HG03196 (cell line): ENCODE results near the gene PSAP.

Experiments used
- ATAC-seq: cut with Tn5 transposase; IDR thresholded peaks from one replicate; pipeline ENCODE4 v1.9.1; 2021; ENCODE audit not compliant: unreplicated experiment

The PSAP gene

DNA sequence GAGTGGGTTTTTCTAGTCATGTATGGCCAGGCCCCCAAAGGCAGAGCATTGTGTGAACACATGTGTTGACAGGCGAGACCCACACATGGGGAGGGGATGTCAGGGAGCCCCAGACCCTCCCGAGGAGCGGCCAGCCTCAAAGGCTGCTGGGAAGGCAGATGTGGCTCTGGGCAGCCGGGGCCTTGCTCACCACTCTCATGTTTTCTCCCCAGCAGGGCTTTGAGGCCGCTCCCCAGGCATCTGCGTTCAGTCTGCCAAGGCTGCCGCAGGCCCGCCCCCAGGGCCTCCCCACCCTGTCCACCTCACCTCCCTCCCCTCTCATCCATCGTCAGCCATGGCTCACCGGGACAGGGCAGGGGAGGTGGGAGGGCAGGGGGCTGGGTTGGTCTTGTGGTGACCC is 61.2 kb downstream of the PSAP start:
- ATAC-seq: no peak

DNA sequence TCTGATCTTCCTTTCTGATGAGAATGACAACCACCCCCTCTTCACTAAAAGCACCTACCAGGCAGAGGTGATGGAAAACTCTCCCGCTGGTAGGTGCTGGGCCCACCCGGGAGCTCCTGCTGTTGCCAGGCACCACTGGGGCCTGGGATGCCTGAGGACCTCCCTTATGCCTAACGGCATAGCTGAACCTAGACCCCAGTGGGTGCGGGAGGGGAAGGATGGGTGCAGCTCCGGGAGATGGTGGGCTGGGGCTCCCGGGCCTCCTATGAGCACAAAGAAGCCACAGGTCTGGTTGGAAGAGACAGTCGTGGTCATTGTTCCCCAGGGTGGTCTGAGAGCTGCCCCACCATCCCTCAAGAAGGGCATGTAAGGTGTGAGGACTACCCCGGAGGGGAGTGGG is 62.1 kb downstream of the PSAP start:
- no peak for ATAC-seq

DNA sequence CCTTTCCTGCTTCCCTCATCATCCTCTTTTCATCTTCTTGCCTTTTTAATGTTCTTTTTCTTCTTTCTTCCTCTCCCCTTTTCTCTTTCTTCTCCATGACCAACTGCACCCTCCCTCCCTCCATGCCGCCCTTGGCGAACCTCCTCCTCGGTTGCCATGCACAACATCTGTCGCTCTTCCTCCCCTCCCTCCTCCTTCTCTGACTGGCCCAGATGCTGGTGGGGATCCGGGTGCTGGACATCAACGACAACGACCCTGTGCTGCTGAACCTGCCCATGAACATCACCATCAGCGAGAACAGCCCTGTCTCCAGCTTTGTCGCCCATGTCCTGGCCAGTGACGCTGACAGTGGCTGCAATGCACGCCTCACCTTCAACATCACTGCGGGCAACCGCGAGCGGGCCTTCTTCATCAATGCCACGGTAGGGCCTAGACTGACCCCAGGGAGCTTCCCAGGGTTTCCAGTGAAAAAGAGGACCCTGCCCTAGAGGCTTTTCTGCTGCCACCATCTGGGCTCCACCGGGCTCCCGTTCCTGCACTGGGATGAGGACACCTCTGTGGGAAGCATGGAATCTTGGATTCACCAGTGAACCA is 66.3 kb downstream of the PSAP start:
- ATAC-seq: no peak

DNA sequence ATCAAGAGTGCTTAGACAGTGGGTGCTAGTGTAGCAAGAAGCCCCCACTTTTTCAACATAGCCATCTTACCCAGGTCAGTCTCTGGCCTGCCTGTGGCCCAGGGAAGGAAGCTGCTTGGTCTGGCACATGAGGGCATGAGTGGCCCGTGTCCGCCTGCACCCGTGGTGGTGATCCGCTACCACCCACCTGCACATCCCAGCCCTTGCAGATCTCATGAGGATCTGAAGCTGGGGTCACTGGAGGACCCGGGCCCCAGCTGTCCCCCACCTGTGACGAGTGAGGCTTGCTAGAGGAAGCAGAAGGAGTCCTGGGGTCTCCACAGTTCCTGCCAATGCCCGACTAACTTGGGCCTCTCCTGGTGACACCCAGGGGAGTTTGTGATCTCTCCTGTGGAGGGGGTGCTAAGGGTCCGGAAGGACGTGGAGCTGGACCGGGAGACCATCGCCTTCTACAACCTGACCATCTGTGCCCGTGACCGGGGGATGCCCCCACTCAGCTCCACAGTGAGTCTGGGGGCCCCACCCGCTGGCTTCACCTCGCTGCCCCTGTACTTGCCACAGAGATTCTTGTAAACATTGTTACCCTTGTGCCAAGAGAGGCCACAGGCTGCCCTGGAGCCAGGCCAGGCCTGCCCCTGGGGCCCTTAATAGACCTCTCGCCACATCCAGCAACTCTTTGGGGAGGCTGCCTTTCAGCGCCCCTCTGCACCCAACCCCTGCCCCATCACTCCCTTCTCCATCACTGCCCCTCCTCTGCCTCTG is 67.0 kb downstream of the PSAP start:
- no peak for ATAC-seq

DNA sequence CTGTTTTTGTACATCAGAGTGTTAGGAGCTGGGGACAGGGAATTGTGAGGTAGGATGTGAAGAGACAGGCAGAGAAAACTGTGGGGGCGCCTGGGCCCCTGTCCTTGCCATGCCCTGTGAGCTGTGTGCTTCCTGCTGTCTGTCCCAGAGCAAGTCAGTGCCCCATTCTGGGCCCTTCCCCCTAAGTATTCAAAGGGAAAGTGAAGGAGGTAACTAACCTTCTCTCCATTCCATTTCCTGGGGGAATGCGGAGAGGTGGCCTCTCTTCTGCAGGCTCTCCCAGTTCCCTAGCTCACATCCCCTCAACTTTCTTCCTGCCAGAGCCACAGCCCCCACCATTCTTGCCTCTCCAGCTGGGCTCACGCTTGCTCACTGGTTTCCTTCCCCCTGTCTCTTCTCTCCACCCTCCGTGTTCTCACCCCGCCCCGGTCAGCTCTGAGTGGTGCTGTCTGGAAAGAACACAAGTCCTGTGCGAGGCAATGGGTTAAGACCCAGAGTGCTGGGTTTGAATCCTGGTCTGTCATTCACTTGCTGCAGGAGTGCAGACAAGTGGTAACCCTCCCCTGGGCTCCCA is 68.0 kb downstream of the PSAP start:
- no peak for ATAC-seq

DNA sequence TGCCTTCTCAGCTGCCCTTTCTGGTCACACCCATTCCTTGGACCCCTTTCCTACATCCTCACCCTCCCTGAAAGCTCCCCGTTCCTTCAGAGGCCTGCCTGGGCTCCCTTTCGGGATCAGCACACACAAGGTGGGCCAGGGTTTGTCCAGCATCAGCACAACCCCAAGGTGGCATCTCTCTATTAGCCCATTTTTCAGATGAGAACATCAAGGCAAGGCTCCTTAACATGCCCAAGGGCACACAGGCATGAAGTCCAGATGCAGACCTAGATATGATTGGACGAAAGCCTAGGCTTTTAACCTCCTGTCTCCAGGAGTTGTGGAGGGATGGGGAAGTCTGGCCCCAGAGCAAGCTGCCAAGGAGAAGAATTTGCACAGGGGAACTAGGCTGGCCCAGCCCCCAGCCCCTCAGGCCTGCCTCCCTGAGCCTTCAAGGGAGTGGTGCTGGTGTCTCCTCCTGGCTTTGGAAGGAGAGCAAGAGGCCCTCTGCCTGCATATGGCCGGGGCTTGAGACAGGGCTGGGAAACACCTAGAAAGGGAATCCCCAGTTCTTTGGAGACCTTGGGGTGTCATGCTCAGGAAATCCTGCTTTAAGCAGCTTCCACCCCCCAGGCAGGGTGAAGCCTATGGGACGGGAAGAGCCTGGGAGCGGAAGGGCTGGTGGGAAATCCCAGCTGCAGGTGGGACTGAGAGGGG is 68.7 kb downstream of the PSAP start:
- ATAC-seq: no peak

DNA sequence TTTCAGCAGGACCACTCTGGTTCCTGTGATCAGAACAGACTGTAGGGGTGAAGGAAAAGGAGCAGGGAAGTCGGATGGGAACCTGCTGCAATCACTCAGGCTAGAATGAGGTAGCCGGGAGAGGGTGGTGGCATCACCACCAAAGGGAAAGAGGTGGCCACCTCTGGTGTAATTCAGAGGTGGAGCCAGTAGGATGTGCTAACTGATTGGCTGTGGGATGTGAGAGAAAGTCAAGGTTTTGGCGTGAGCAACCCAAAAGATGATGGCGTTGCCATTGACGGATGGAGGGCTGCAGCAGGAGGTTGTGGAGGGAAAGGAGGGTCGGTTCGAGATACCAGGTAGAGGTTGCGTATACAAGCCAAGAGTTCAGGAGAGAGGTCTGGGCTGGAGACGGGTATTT is 70.3 kb downstream of the PSAP start:
- no peak for ATAC-seq

DNA sequence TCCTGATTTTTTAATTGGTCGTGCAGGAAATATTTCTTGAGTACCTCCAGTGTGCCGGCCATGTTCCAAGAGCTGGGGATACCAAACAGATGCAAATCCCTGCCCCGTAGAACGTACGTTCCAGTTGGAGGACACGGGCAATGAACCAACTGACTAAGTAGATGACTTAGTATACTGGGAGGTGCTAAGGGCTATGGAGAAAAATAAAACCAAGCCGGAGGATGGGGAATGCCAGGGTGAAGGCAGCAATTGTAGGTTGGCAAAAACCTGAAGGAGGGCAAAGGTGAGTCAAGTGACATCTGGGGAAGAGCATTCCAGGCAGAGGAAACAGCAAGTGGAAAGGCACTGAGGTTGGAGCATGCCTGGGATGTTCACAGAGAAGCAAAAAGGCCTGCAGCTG is 70.9 kb downstream of the PSAP start:
- no peak for ATAC-seq

DNA sequence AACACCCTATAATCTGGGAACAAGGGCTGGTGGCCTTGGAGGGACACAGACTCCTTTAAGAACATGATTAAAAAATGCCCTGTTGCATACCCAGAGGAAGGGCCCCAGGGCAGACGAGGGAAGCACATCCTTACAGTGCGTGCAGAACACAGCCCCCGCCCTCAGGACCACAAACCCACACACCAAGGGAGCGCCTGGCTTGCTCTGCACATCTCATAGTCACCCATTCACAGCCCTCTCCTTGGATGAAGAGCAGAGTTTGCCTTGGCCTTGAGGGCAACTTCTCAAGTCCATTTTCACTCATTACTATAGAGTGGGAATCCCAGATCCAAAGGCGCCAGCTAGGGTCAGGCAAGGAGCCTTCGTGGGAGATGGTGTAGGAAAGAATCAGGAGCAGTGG is 71.4 kb downstream of the PSAP start:
- ATAC-seq: no peak

DNA sequence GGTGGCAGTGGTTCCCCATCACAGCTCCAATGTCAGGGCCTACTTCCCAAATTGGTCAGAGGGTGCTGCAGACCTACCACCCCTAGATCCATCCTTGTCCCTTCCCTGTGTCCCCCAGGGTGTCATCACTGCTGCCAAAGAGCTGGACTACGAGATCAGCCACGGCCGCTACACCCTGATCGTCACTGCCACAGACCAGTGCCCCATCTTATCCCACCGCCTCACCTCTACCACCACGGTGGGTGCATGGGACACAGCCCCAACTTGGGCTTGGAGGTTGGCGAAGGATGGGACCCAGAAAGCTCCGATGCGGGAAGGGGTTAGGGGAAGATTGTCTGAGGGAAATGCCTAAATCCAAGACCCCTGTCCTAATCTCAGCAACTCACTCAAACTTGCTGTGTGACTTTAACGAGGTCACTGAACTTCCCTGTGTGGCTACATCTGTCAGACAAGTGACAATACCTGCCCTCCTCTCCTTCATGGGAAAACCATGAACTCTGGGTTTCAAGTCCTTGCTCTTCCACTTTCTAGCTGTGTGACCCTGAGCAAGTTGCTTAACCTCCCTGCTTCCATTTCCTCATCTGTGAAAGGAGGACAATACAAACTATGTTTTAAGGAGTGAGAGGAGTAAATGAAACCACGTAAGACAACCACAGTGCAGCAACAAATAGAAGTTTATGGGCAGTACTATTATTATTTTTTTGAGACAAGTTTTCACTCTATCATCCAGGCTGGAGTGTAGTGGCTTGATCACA is 72.8 kb downstream of the PSAP start:
- ATAC-seq: no peak

DNA sequence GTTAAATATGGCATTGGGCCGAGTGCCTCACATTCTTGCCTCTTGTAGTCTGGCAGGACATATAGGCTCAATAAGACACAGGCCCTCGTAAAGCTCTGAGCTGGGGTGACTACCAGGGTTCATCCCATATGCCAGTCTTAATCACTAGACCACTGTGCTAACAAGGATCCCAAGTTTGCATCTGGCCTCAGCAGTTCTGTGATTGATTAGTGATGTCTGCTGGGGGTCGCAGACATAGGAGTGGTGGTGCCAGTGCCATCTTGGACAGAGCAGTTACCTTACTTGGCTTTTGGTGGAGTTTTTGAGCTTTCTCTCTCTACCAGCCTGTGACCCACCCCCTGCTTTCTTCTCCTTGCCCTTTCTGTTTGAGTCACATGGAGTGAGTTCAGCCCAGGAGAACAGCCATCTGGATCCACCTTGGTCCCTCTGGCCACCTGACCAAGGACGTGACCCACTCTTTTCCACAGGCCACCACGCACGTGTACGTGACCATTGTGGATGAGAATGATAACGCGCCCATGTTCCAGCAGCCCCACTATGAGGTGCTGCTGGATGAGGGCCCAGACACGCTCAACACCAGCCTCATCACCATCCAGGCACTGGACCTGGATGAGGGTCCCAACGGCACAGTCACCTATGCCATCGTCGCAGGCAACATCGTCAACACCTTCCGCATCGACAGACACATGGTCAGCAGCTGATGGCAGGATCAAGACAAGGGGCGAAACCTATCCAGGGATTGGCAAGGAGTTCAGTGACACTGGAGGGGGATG is 73.7 kb downstream of the PSAP start:
- ATAC-seq: no peak

DNA sequence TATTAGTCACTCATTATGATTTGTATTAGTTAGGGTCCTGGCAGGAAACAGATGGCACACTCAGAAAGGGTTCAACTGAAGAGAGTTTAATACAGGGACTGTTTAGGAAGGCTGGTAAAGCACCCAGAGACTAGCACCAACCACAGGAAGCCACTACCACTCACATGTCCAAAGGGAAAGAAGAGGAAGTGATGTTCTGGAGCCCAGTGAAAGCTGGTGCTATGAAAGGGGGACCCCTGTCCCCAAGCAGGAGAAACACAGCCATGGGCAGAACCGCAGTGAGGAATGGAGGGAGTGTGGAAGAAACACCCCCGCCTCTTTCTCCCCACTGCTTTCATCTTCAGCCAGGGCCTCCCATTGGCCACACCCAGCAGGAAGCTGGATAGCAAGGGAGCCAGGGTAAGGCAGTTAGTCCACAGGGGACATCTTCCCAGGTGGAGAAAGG is 74.5 kb downstream of the PSAP start:
- no peak for ATAC-seq

DNA sequence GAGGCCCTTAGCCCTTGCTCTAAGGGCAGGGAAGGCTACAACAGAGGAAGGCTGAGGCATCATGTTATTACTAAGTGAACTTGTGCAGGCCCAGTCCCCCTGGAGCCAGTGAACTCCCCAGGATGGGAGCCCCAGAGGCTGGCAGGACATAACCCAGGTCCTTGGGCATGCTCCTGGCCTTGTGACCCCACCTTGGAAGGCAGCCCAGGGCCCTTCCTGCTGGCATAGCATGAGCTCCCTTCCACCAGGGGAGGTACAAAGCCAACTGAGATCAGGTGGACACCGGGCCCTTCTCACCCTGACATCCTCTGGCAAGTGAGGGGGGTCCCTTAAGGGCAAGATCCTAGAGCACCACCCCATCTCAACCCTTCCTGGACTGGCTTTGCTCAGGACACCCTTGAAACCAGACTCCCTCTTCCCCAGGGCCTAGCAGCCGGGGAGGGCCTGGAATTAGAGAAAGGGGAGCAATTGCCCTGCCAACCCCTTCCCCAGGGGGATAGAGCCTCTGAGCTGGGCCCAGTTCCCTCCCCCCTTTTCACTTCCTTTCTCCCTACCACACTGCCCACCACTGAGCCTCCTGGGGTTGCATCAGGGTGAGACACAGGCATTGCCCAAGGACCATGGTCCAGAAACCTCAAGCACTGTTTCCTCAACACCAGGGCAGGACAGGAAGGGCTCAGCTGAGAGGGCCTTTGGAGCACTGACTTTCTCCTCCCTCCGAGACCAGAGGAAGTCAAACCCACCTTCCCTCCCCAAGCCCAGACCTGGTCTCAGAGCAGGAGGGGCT is 75.9 kb downstream of the PSAP start:
- ATAC-seq: no peak

DNA sequence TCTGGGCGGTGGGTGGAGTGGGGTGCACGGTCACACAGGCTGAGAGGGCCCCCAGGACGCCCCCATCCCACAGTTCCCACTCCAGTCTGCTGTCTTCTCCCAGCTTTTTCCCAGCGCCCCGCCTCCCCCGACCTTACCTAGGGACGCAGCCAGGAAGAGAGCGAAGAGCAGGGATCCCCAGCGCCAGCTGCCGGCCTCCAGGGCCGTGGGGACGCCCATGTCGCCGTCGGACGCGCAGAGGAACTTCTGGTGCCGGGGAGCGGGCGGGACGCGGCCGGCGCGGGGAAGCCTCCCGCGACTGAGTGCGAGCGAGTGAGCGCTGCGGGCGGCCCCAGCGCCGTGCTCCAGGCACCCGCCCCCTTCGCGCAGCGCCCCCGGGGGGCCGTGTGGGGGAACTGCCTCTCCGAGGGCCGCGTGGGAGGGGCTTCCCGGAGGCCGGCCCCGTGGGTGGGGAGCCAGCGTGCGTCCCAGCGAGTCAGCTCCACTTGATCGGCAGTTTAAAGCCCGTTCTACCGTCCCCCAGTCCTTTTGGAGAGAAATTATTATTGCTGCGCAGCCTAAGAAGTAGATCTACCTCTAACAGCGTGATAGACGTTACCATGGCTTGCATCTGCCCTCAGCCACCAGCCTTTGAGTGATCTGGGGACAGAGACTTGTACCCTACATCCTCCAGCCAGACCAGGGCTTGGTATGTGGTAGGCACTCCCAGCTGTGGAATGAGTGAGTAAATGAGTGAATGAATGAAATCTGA is 77.7 kb downstream of the PSAP start, which contains the start of gene VSIR:
VSIR (minus strand) TSS at position 300 of the 751 bp plus-strand sequence; CDS start at position 219, 81 bp downstream.
- peak; percentile 43 for ATAC-seq

DNA sequence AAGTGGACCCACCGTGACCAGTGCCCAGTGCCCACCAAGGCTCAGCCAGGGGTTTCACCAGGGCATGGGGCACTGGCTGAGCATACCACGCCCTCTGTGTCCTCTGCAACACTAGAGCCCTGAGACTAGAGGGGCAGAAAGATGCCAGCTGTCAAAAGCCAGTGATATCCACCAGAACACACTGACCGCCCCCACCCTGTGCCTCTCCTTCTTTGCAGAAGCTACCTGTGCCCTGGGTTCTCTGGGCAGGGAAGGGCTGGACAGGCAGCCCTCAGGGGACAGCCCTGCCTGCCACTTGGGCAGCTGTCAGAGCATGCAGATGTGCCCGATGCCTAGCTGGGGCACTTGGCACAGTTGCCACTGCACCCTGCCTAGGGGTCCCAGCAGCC is 78.2 kb downstream of the PSAP start:
- ATAC-seq: no peak

DNA sequence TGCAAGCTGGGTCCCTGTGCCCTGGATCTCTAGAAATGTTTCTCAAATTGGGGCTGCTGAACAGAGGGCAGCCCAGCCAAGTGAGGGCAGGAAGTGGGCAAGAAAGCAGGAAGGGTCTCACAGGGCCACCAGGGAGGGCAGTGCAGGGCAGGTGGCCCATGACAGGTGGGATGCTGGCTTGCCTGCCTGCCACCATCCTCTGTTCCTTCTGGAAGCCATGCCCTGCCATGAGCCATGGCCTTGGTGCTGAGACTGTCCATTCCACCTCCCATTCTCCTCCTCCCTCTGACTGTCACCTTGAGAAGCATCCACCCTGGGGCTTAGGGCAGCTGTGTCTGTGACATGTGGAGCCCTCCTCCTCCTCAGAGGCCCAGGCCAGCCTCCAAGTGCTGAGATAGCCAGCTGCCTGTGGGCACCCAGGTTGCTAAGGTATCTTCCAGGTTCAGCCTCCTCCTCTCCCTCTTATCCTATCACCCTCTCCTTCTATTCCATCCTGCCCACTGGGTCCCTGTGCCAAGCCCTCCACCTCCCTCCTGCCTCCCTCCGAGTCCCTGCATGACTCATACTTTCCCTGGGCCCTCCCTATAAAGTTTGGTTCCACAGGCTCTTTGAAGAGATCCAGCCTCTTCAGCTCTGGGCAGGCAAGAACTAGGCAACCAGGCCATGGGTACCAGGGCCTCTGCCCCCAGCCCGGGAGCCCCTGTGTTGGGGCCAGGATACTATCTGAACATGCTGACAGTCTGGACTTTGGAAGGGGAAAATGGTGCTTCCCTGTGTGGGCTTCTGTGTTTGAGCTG is 79.0 kb downstream of the PSAP start:
- no peak for ATAC-seq

DNA sequence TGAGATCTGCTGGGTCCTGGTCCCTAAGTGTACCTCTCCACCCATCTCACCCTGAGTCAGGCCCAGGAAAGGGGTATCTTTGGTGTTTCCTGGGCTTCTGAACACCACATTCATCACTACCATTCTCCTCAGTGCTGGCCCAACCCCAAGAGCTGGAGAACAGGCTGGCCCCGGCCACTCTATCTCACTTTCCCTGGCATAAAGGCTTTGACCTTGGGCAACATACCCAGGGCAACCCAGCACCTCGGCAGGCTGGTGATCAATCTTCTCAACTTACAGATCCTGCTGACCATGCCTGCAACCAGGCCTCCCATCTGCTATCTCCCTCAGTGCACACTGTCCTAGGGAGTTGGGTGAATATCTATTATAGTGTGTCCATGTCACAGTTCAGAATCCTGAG is 79.8 kb downstream of the PSAP start:
- ATAC-seq: no peak

DNA sequence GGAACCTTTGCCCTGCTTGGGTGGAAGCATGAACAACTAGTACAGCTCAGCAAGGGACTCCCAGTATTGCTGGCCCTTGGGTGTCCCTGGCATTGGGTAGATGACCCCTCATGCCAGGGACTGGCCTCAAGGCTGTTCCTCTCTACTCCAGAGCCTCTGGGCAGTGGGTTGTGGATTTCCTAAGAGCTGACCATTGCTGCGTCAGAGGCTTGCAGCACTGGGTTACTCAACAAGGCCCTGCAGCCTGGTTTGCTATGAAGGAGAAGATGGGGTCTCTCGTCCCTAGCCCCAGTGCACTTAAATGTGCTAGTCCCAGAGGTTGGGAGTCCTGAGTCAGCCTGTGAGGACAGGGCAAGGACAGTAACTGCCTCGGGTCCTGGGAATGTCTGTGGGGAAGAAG is 80.3 kb downstream of the PSAP start:
- no peak for ATAC-seq
